OCI-LY7 (cell line): ENCODE data around the gene PLEKHA5. TPM values are rescaled to one million over a fixed set of nuclear protein-coding genes. Genes with fewer than 3 reads are reported as not detected.

Experiments used
- BruUV-seq: library from RNA; stranded (reverse); fragments of 400-500 nt; replicated peaks from 2 replicates; lab custom pipeline; 2021; lab: Mats Ljungman, UMichigan
- CTCF ChIA-PET: fragments of 300-600 bp; sonication (Branson Sonifier 250); formaldehyde crosslinking; loops from one replicate; lab custom pipeline; 2022; ENCODE audit warnings: antibody characterized with exemption; ENCODE audit not compliant: unreplicated experiment; lab: Charles Lee
- POLR2A ChIA-PET: fragments of 300-600 bp; sonication (Branson Sonifier 250); formaldehyde crosslinking; loops from one replicate; lab custom pipeline; 2022; ENCODE audit warnings: antibody characterized with exemption; lab: Charles Lee
- DNase-seq: peaks from one replicate; pipeline ENCODE4 v3.0.0-alpha.2; 2015; ENCODE audit warnings: low spot score
- H2AFZ ChIP-seq: fragments of 200-600 bp; sonication (generic), shearing (Covaris generic); 2 replicates; pipeline ENCODE4 v1.6.1; 2014; ENCODE audit warnings: mild to moderate bottlenecking, antibody characterized with exemption, low read length, moderate library complexity
- H3K27ac ChIP-seq: fragments of 200-600 bp; sonication (generic); 2 replicates; pipeline ENCODE4 v1.5.1; 2014; ENCODE audit warnings: mixed run types, low read depth, mild to moderate bottlenecking, moderate library complexity, low read length, inconsistent platforms; ENCODE audit not compliant: poor library complexity, severe bottlenecking
- H3K36me3 ChIP-seq: fragments of 200-600 bp; sonication (generic); 2 replicates; pipeline ENCODE4 v1.6.1; 2014; ENCODE audit warnings: mild to moderate bottlenecking, antibody characterized with exemption, low read length, moderate library complexity, mixed read lengths; ENCODE audit not compliant: insufficient read depth
- H3K4me1 ChIP-seq: fragments of 200-600 bp; sonication (generic); 2 replicates; pipeline ENCODE4 v1.5.1; 2014; ENCODE audit warnings: mild to moderate bottlenecking, low read length; ENCODE audit not compliant: insufficient read depth, poor library complexity, severe bottlenecking
- H3K4me2 ChIP-seq: fragments of 200-600 bp; sonication (generic); 2 replicates; pipeline ENCODE4 v1.6.1; 2014; ENCODE audit warnings: mild to moderate bottlenecking, low read length
- H3K4me3 ChIP-seq: fragments of 200-600 bp; sonication (generic); 2 replicates; pipeline ENCODE4 v1.5.1; 2014; ENCODE audit warnings: mild to moderate bottlenecking, low read depth, low read length; ENCODE audit not compliant: poor library complexity, severe bottlenecking
- H3K79me2 ChIP-seq: fragments of 200-600 bp; sonication (generic); 2 replicates; pipeline ENCODE4 v1.6.1; 2016; ENCODE audit warnings: low read depth, mild to moderate bottlenecking, low read length, moderate library complexity, mixed read lengths; ENCODE audit not compliant: insufficient read depth
- H3K9me2 ChIP-seq: fragments of 200-600 bp; sonication (generic); 2 replicates; pipeline ENCODE4 v1.6.1; 2016; ENCODE audit warnings: mild to moderate bottlenecking, low read length, mixed read lengths; ENCODE audit not compliant: insufficient read depth
- H3K9me3 ChIP-seq: fragments of 200-600 bp; sonication (generic); 2 replicates; pipeline ENCODE4 v1.6.1; 2014; ENCODE audit warnings: mild to moderate bottlenecking, mixed run types, low read length, mixed read lengths
- H4K20me1 ChIP-seq: fragments of 200-600 bp; sonication (generic); 2 replicates; pipeline ENCODE4 v1.6.1; 2014; ENCODE audit warnings: mild to moderate bottlenecking, antibody characterized with exemption, low read length, moderate library complexity, mixed read lengths; ENCODE audit not compliant: insufficient read depth
- EZH2phosphoT487 ChIP-seq: fragments of 200-600 bp; sonication (generic); IDR thresholded peaks from 2 replicates; pipeline ENCODE4 v1.6.1; 2018; ENCODE audit warnings: low read depth, borderline replicate concordance, mild to moderate bottlenecking, mixed run types, antibody characterized with exemption, low read length, moderate library complexity, mixed read lengths
- intact Hi-C: fragments of 100-400 bp; cut with micrococcal nuclease; formaldehyde crosslinking; loops from one replicate; pipeline ENCODE4 v1.10.0; 2022; ENCODE audit not compliant: unreplicated experiment
- total RNA-seq, 2 experiments: library from RNA; depleted of rRNA in 1 of 2; stranded (reverse); fragments of >200 nt in 1 of 2; shearing (Covaris generic) in 1 of 2; gene quantifications; 2 replicates each; pipeline ENCODE4 v1.2.3, GENCODE V29; 2014 to 2022
- TF ChIP-seq, protein P1 (sequence below): fragments of 200-600 bp; sonication (generic); conservative IDR thresholded peaks from 2 replicates; pipeline ENCODE4 v1.5.1; 2014; ENCODE audit warnings: mild to moderate bottlenecking, antibody characterized with exemption, low read length, moderate library complexity, mixed read lengths

Gene PLEKHA5
- total RNA-seq, 2 experiments from 2014 or later, result 2.7 TPM; not detected in 1

DNA sequence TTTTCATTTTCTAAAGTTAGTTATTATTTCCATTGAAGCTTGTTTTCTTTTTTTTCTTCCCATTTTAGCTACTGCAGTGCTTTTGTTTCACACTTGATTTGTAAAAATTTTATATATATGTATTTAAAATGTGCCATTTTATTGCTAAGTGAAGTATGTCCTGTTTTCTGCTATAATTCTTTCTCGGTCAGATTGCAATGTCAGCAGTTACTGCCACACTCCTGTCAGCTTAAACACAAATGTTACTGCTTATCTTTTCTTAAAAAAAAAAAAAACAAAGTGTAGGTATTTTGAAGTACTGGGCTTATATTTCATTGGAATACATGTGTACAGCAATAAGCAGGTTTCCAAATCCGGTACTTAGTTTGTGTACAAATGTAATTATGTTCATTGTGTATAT lies 246.4 kb downstream of the PLEKHA5 start:
- H3K36me3 ChIP-seq, result no peaks in the 10 kb centered on the region
- ChIA-PET POLR2A (interaction anchor here (0.7 to 1.8 kb wide), 3 partner anchors 9 to 22 kb away, joined by 3 to 5 read pairs (median 4); no protein-coding TSS in a partner anchor), CTCF (no interaction called here)
- TF ChIP-seq EZH2phosphoT487, result no peak
- TF ChIP-seq, protein P1, sequence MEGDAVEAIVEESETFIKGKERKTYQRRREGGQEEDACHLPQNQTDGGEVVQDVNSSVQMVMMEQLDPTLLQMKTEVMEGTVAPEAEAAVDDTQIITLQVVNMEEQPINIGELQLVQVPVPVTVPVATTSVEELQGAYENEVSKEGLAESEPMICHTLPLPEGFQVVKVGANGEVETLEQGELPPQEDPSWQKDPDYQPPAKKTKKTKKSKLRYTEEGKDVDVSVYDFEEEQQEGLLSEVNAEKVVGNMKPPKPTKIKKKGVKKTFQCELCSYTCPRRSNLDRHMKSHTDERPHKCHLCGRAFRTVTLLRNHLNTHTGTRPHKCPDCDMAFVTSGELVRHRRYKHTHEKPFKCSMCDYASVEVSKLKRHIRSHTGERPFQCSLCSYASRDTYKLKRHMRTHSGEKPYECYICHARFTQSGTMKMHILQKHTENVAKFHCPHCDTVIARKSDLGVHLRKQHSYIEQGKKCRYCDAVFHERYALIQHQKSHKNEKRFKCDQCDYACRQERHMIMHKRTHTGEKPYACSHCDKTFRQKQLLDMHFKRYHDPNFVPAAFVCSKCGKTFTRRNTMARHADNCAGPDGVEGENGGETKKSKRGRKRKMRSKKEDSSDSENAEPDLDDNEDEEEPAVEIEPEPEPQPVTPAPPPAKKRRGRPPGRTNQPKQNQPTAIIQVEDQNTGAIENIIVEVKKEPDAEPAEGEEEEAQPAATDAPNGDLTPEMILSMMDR, result no peak
- H3K9me3 ChIP-seq, result no peaks in the 10 kb centered on the region
- no peaks in the 10 kb centered on the region for H3K79me2 ChIP-seq
- H3K4me1 ChIP-seq, result no peaks in the 10 kb centered on the region
- BruUV-seq, result no TSS peak
- H3K4me2 ChIP-seq, result no peak overlapping the region
- no peak overlapping the region for H3K27ac ChIP-seq
- no peaks in the 10 kb centered on the region for H3K9me2 ChIP-seq
- no peaks in the 10 kb centered on the region for H4K20me1 ChIP-seq
- no peak overlapping the region for H3K4me3 ChIP-seq
- intact Hi-C loops, result no loop called here
- H2AFZ ChIP-seq, result no peak overlapping the region
- no peak for DNase-seq

DNA sequence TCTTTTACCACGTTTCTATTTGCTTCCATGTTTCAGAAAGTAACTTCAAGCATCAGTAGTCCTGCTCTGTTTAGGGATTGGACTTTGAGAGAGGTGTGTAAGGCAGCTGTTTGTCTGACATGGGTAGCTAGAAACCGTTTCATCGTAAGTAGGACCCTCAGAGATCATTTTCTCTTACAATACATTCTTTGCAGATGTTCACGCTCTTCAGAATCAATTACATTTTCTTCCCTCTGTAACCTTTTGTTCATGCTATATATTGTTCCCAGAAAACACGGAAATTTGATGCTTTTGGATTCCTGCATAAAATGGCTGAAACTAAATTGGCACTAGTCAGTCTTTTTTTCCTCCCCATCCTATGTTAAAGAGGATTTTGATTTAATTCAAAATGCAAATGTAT lies 247.2 kb downstream of the PLEKHA5 start:
- no TSS peak for BruUV-seq
- CTCF ChIA-PET, result no interaction called here

DNA sequence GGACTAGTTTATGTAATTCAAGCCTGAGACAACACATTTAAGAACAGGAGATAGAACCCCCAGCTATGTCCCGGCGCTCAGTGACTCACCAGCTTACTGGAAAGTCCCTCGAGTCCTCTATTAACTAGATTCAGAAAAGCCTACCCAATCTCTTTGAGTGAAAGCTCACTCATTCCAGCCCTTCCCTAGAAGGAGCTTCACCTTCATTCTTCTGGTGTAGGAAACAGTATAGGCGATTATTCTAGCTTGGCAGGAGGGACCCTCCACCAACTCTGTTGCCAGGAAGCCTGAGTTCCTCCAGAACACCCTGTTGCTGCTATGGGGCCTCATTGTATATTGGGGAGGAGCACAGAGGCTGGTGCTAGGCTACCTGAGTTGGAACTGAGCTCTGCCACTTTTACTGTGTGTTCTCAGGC lies 252.6 kb downstream of the PLEKHA5 start:
- DNase-seq, result no peak
- Histone ChIP-seq H3K27ac (no peak overlapping the region), H3K4me2 (no peak overlapping the region), H3K79me2 (no peaks in the 10 kb centered on the region), H3K36me3 (no peaks in the 10 kb centered on the region), H3K9me2 (no peaks in the 10 kb centered on the region), H3K9me3 (no peaks in the 10 kb centered on the region), H2AFZ (no peak overlapping the region), H3K4me1 (no peaks in the 10 kb centered on the region), H4K20me1 (no peaks in the 10 kb centered on the region), H3K4me3 (no peak overlapping the region)
- ChIA-PET POLR2A (no interaction called here), CTCF (interaction anchor here (0.6 kb wide), 1 partner anchor 1140 kb away, joined by 3 read pairs; no protein-coding TSS in a partner anchor)
- intact Hi-C loops, result no loop called here
- no TSS peak for BruUV-seq
- TF ChIP-seq EZH2phosphoT487, result no peak
- TF ChIP-seq, protein P1, result no peak

More for the DNA sequence above, 247.2 kb downstream of the PLEKHA5 start:
- Histone ChIP-seq H3K9me3 (no peaks in the 10 kb centered on the region), H3K27ac (no peak overlapping the region), H3K4me2 (no peak overlapping the region), H3K4me1 (no peaks in the 10 kb centered on the region), H2AFZ (no peak overlapping the region), H3K4me3 (no peak overlapping the region), H3K9me2 (no peaks in the 10 kb centered on the region), H3K36me3 (no peaks in the 10 kb centered on the region), H4K20me1 (no peaks in the 10 kb centered on the region), H3K79me2 (no peaks in the 10 kb centered on the region)
- no peak for TF ChIP-seq EZH2phosphoT487
- TF ChIP-seq, protein P1, result no peak
- intact Hi-C loops, result no loop called here
- DNase-seq, result no peak
- POLR2A ChIA-PET, result interaction anchor here (0.9 to 1.8 kb wide), 2 partner anchors 8 to 21 kb away, joined by 3 to 5 read pairs; no protein-coding TSS in a partner anchor
